Ovary (tissue), 3 donors: ENCODE data around the gene TAS2R46.
"Not testable (repeated sequence)": the region's sequence is repeated elsewhere in the genome, so short reads cannot be mapped to it uniquely, and the experiment has no call there.

Experiments
- EP300 ChIP-seq: sonication (generic); formaldehyde crosslinking; IDR thresholded peaks from one replicate; pipeline ENCODE4 v1.6.1; 2017; ENCODE audit warnings: antibody characterized with exemption
- POLR2A ChIP-seq: fragments of 450-650 bp; IDR thresholded peaks from one replicate; pipeline ENCODE4 v1.6.1; 2017; ENCODE audit warnings: antibody characterized with exemption, mild to moderate bottlenecking, moderate library complexity
- TF ChIP-seq, protein P1 (sequence below), 3 donors: fragments of 450-650 bp in 2 of 3; fragments of 200-600 bp in 1 of 3; IDR thresholded peaks; one replicate each; pipeline versions ENCODE4 v1.5.1 to v1.8.0; 2016 to 2022; ENCODE audit warnings: antibody characterized with exemption in 3 of 3, mild to moderate bottlenecking in 1 of 3
- donor health status: DM: no; HTN: no; CAD: no.

DNA sequence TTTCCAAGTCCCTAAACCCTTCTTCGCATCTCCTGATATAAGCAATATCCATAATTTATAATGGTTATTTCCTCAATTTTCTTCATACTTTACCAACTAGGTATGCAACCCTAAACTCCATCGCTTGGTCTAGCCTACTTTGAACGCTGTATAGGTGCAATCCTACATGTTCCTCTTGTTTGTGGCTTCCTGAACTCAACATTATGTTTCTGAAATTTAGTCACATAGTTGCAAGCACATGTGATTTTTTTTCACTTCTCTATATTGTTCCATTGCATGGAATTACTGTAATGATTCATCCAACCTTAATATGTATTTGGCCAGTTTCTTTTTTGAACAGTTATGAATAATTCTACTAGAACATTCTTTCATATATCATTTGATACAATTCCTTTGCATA, 28.1 kb downstream of the TAS2R46 start:
- TF ChIP-seq, protein P1, sequence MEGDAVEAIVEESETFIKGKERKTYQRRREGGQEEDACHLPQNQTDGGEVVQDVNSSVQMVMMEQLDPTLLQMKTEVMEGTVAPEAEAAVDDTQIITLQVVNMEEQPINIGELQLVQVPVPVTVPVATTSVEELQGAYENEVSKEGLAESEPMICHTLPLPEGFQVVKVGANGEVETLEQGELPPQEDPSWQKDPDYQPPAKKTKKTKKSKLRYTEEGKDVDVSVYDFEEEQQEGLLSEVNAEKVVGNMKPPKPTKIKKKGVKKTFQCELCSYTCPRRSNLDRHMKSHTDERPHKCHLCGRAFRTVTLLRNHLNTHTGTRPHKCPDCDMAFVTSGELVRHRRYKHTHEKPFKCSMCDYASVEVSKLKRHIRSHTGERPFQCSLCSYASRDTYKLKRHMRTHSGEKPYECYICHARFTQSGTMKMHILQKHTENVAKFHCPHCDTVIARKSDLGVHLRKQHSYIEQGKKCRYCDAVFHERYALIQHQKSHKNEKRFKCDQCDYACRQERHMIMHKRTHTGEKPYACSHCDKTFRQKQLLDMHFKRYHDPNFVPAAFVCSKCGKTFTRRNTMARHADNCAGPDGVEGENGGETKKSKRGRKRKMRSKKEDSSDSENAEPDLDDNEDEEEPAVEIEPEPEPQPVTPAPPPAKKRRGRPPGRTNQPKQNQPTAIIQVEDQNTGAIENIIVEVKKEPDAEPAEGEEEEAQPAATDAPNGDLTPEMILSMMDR (IDR thresholded peaks at IDR 0.05), result not testable (repeated sequence)
- not testable (repeated sequence) for TF ChIP-seq POLR2A, EP300
